AG10803 (cell line): ENCODE measurements around the gene TRABD.
A peak's percentile ranks its signal among the peaks of the same experiment; 100 is the strongest.

Experiments
- DNase-seq: peaks from one replicate; pipeline ENCODE4 v3.0.0; 2010; ENCODE audit warnings: low read depth
- H3K4me3 ChIP-seq: 2 replicates; pipeline ENCODE4 v1.5.1; 2011; ENCODE audit warnings: mild to moderate bottlenecking, low read length, control low read depth
- TF ChIP-seq, protein P1 (sequence below): conservative IDR thresholded peaks from 2 replicates; pipeline ENCODE4 v1.5.1; 2011; ENCODE audit warnings: mild to moderate bottlenecking, low read length, control low read depth, inconsistent platforms

TRABD gene

DNA sequence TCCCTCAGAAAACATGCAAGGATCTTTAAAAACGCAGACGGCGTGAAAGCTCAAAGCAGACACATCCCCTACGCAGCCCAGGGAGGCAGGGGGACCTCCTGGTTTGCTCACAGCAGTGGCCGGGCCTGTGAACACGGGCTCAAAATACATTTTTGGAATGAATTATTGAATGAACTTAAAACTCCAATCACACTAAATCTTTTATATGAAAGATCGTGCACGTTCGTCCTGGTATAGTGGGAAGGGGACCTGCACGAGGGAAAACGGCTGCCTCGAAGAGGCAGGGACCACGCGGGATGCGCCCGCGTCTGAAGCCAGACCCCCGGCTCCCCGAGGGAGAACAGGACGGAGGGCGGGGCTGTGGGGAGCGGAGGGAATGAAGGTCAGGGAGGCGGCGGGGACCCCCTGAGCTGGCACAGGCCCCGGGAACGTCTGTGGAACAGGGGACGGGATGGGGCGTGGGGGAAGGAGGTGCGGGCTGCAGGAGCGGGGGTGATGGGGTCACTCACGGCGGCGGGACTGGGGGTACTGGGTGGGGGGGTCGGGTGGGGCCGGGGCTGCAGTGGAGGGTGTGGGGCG is 16.4 kb upstream of the TRABD start:
- no peak overlapping the region for H3K4me3 ChIP-seq
- DNase-seq = no peak
- TF ChIP-seq, protein P1, sequence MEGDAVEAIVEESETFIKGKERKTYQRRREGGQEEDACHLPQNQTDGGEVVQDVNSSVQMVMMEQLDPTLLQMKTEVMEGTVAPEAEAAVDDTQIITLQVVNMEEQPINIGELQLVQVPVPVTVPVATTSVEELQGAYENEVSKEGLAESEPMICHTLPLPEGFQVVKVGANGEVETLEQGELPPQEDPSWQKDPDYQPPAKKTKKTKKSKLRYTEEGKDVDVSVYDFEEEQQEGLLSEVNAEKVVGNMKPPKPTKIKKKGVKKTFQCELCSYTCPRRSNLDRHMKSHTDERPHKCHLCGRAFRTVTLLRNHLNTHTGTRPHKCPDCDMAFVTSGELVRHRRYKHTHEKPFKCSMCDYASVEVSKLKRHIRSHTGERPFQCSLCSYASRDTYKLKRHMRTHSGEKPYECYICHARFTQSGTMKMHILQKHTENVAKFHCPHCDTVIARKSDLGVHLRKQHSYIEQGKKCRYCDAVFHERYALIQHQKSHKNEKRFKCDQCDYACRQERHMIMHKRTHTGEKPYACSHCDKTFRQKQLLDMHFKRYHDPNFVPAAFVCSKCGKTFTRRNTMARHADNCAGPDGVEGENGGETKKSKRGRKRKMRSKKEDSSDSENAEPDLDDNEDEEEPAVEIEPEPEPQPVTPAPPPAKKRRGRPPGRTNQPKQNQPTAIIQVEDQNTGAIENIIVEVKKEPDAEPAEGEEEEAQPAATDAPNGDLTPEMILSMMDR = no peak

- no peak for DNase-seq
Measured at GRCh38 chr22:50169774-50170341, 15.9 kb upstream of the TRABD start.

DNA sequence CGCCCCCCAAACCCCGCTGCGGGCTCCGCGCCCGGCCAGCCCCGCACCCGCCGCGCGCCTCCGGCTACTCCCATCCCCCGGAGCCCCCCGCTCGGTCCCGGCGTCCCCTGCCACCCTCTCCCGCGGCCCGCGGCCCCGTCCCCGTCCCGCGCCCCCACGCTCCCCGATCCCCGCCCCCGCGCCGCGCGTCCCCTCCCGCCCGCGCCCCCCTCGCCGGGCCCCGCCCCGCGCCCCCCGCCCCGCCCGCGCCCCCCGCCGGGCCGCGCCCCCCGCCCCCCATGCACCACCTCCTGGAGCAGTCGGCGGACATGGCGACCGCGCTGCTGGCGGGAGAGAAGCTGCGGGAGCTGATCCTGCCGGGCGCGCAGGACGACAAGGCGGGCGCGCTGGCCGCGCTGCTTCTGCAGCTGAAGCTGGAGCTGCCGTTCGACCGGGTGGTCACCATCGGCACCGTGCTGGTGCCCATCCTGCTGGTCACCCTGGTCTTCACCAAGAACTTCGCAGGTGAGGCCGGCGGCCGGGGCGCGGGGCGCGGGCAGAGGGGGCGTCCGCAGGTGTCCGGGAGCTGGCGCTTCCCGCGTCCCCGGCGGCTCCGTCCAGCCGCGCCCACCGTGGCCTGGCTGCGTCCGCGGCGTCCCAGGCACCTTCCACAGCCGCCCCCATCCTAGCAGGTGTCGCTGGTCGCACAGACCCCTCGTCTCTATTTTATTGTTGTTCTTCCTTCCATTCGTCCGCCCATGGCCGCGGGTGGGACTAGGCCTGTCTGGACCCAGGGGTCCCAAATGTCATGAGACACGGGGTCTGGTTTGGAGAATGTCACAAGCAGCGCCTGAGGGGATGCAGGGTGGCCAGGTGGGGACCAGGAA is 15.0 kb upstream of the TRABD start, which contains the start of gene PANX2:
Gene PANX2 (plus strand): TSS at position 279 of the 866 bp plus-strand sequence. CDS start 0 bp downstream, at position 279.
- peak within 1 kb of the TSS; percentile 35 for H3K4me3 ChIP-seq
- no peak for DNase-seq
- TF ChIP-seq, protein P1 = no peak

More at GRCh38 chr22:50169774-50170341, 15.9 kb upstream of the TRABD start:
- H3K4me3 ChIP-seq = 0 out of 2 replicates have a peak overlapping the region, but pooled peaks have one; percentile 12
- TF ChIP-seq, protein P1 = no peak

- no peak overlapping the region for H3K4me3 ChIP-seq
- DNase-seq = no peak
- TF ChIP-seq, protein P1 = no peak
Measured at GRCh38 chr22:50171319-50171964, 14.3 kb upstream of the TRABD start.

GRCh38 chr22:50171965-50172421 is 13.7 kb upstream of the TRABD start:
- no peak overlapping the region for H3K4me3 ChIP-seq
- TF ChIP-seq, protein P1 = no peak
- DNase-seq = no peak

- no peak overlapping the region for H3K4me3 ChIP-seq
- DNase-seq = no peak
Measured at GRCh38 chr22:50173311-50173982, 12.3 kb upstream of the TRABD start.

More at GRCh38 chr22:50173311-50173982, 12.3 kb upstream of the TRABD start:
- TF ChIP-seq, protein P1 = no peak
